ENCODE data around the gene USP48. TPM values are rescaled to one million over a fixed set of nuclear protein-coding genes. Genes with fewer than 3 reads are reported as not detected.

USP48 gene
- total and polyA plus RNA-seq, 2 of the 8 experiments (the other 6 are each of a cell fraction or from before 2014, with no cell fraction given), result 12.8 to 83.5 TPM

DNA sequence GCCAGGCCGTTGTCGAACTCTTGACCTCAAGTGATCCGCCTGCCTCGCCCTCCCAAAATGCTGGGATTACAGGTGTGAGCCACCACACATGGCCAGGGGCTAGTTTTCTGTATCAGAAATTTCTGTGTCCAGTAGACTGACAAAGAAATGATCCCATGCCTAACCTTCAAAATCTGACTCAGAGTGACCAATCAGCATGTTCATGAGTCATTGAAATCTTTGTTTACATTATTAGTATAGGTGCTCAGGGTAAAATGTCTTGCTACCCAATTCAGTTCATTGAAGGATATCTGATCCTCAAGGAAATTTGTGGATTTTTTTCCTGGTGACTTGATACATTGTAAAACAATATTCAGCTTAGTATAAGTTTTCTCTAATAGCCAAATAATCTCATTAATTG lies 18.2 kb upstream of the USP48 start:
- ChIA-PET POLR2A (ENCODE audit: partially characterized antibody) (interaction anchor here (1.5 kb wide), 1 partner anchor 19 kb away, joined by 5 read pairs; the partner anchor contains the start of gene USP48), CTCF (ENCODE audit: partially characterized antibody) (interaction anchor here (0.7 to 2.6 kb wide), 3 partner anchors 10 to 12 kb away, joined by 3 to 8 read pairs (median 3); no protein-coding TSS in a partner anchor)
- Histone ChIP-seq H3K56ac (replicated peaks; ENCODE audit: insufficient read length, low read depth, low read length) (no peak overlapping the region), H3K23ac (ENCODE audit: insufficient read length) (no peak overlapping the region), H3K14ac (ENCODE audit: insufficient read length) (no peak overlapping the region), H3K9ac (replicated peaks in 1 of 4; ENCODE audit: extremely low read depth in 1 of 4, low read depth in 3 of 4, low read length in 3 of 4) (no peak overlapping the region), H3K4me2 (ENCODE audit: insufficient read depth in 1 of 2, low read depth in 2 of 2, low read length in 2 of 2) (no peak overlapping the region), H2BK20ac (ENCODE audit: low read length) (no peak overlapping the region), H3K23me2 (ENCODE audit: low read depth, low read length) (no peaks in the 10 kb centered on the region), H2AFZ (ENCODE audit: low read length) (no peak overlapping the region), H2BK5ac (ENCODE audit: low read depth, low read length) (no peak overlapping the region), H2BK120ac (replicated peaks; ENCODE audit: low read depth, low read length) (no peak overlapping the region), H3K36me3 (ENCODE audit: control insufficient read depth in 2 of 4, insufficient read depth in 4 of 4, low read length in 3 of 4) (no peaks in the 10 kb centered on the region), H3K4ac (replicated peaks; ENCODE audit: insufficient read length, low read depth, low read length) (no peak overlapping the region), H4K20me1 (replicated peaks in 1 of 2; ENCODE audit: control insufficient read depth in 1 of 2, insufficient read depth in 2 of 2, low read length in 2 of 2) (no peaks in the 10 kb centered on the region), H4K91ac (replicated peaks; ENCODE audit: insufficient read length, low read length) (no peak overlapping the region), H2AK5ac (ENCODE audit: low read depth, low read length) (no peak overlapping the region), H2BK12ac (ENCODE audit: low read depth, low read length) (no peak overlapping the region), H3K4me3 (ENCODE audit: extremely low read depth in 1 of 4, insufficient read depth in 2 of 4, low read depth in 3 of 4, low read length in 4 of 4) (no peak overlapping the region), H3K27me3 (replicated peaks in 1 of 4; ENCODE audit: control insufficient read depth in 3 of 4, extremely low read depth in 1 of 4, insufficient read depth in 3 of 4, low read length in 3 of 4) (no peaks in the 10 kb centered on the region), H4K8ac (ENCODE audit: extremely low read depth, insufficient read depth, low read length) (no peak overlapping the region), H3K79me1 (ENCODE audit: low read depth, low read length) (no peaks in the 10 kb centered on the region), H3K4me1 (replicated peaks in 1 of 4; ENCODE audit: control insufficient read depth in 3 of 4, insufficient read depth in 4 of 4, low read length in 3 of 4) (no peaks in the 10 kb centered on the region), H3K18ac (ENCODE audit: extremely low read depth, low read length) (no peak overlapping the region), H3K9me3 (ENCODE audit: insufficient read depth in 2 of 2, low read depth in 1 of 2, low read length in 1 of 2) (no peaks in the 10 kb centered on the region), H3K79me2 (ENCODE audit: control insufficient read depth in 1 of 2, insufficient read depth in 2 of 2, low read length in 2 of 2) (no peaks in the 10 kb centered on the region), H3K27ac (ENCODE audit: low read depth, low read length) (no peak overlapping the region), H4K5ac (ENCODE audit: insufficient read length, low read depth, low read length) (no peak overlapping the region), H2BK15ac (ENCODE audit: low read length) (no peak overlapping the region)
- DNase-seq (ENCODE audit: low read depth in 1 of 2, low spot score in 2 of 2), result no peak
- FAIRE-seq, result no peak
- WGBS, 2 experiments (ENCODE audit: extremely low coverage in 1 of 2, insufficient coverage in 1 of 2, insufficient read length in 1 of 2, insufficient replicate concordance in 2 of 2, low coverage in 1 of 2, low lambda C conversion rate in 2 of 2, missing lambda C conversion rate in 1 of 2), result 100% methylated on average over 4 of the region's 4 CpGs; no CpG with 5 or more reads in 1 of the 2 experiments
- TF ChIP-seq TAF7 (optimal IDR thresholded peaks at IDR 0.05; ENCODE audit: borderline replicate concordance, low read depth, low read length) (no peak), HDAC2 (IDR thresholded peaks at IDR 0.05; ENCODE audit: borderline replicate concordance in 1 of 2, low read depth in 2 of 2, low read length in 2 of 2) (no peak), CBX5 (IDR thresholded peaks at IDR 0.05; ENCODE audit: low read depth, low read length) (no peak), EGR1 (IDR thresholded peaks at IDR 0.05; ENCODE audit: borderline replicate concordance, low read depth, low read length) (no peak), NRF1 (IDR thresholded peaks at IDR 0.05; ENCODE audit: low read depth, low read length) (no peak), POU5F1 (IDR thresholded peaks at IDR 0.05; ENCODE audit: low read depth, low read length) (no peak), RBBP5 (IDR thresholded peaks at IDR 0.05; ENCODE audit: borderline replicate concordance, low read depth, low read length) (no peak)
- TF ChIP-seq, protein P1, sequence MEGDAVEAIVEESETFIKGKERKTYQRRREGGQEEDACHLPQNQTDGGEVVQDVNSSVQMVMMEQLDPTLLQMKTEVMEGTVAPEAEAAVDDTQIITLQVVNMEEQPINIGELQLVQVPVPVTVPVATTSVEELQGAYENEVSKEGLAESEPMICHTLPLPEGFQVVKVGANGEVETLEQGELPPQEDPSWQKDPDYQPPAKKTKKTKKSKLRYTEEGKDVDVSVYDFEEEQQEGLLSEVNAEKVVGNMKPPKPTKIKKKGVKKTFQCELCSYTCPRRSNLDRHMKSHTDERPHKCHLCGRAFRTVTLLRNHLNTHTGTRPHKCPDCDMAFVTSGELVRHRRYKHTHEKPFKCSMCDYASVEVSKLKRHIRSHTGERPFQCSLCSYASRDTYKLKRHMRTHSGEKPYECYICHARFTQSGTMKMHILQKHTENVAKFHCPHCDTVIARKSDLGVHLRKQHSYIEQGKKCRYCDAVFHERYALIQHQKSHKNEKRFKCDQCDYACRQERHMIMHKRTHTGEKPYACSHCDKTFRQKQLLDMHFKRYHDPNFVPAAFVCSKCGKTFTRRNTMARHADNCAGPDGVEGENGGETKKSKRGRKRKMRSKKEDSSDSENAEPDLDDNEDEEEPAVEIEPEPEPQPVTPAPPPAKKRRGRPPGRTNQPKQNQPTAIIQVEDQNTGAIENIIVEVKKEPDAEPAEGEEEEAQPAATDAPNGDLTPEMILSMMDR (IDR thresholded peaks at IDR 0.05; ENCODE audit: control extremely low read depth in 1 of 3, insufficient read depth in 1 of 3, low read depth in 1 of 3, low read length in 3 of 3), result no peak
- TF ChIP-seq, protein P2, sequence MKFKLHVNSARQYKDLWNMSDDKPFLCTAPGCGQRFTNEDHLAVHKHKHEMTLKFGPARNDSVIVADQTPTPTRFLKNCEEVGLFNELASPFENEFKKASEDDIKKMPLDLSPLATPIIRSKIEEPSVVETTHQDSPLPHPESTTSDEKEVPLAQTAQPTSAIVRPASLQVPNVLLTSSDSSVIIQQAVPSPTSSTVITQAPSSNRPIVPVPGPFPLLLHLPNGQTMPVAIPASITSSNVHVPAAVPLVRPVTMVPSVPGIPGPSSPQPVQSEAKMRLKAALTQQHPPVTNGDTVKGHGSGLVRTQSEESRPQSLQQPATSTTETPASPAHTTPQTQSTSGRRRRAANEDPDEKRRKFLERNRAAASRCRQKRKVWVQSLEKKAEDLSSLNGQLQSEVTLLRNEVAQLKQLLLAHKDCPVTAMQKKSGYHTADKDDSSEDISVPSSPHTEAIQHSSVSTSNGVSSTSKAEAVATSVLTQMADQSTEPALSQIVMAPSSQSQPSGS (IDR thresholded peaks at IDR 0.05; ENCODE audit: low read length), result no peak
